AG04449 (cell line): Measurements from ENCODE around the gene RNLS.

Source experiments
- CTCF ChIA-PET: fragments of 350-600 bp; formaldehyde crosslinking; extraction: SDS; loops from one replicate; lab custom pipeline; 2021; ENCODE audit warnings: antibody characterized with exemption; lab: Yijun Ruan, JAX
- POLR2A ChIA-PET: fragments of 400-600, 350-600 bp; formaldehyde crosslinking; extraction: SDS; loops from one replicate; lab custom pipeline; 2020; ENCODE audit warnings: antibody characterized with exemption, inconsistent platforms; lab: Yijun Ruan, JAX
- DNase-seq: peaks from one replicate; pipeline ENCODE4 v3.0.0-alpha.2; 2010; ENCODE audit warnings: low read depth, low spot score
- H3K4me3 ChIP-seq: 2 replicates; pipeline ENCODE4 v1.5.1; 2011; ENCODE audit warnings: low read depth, mild to moderate bottlenecking, control low read depth, low read length
- TF ChIP-seq, protein P1 (sequence below): IDR thresholded peaks from one replicate; pipeline ENCODE4 v1.5.1; 2011; ENCODE audit warnings: mild to moderate bottlenecking, moderate library complexity, low read length, control low read depth, inconsistent platforms; ENCODE audit not compliant: insufficient read depth; ENCODE audit errors: missing control alignments

RNLS gene

GRCh38 chr10:88592381-88592780, 9.3 kb upstream of the RNLS start:
- ChIA-PET POLR2A (interaction anchor here (0.6 kb wide), 1 partner anchor 153 kb away, joined by 3 read pairs; no protein-coding TSS in a partner anchor), CTCF (interaction anchor here (1.2 to 2.8 kb wide), 4 partner anchors 10 to 40 kb away, joined by 3 to 27 read pairs (median 5); partner anchors contain the start of gene RNLS)
- TF ChIP-seq, protein P1, sequence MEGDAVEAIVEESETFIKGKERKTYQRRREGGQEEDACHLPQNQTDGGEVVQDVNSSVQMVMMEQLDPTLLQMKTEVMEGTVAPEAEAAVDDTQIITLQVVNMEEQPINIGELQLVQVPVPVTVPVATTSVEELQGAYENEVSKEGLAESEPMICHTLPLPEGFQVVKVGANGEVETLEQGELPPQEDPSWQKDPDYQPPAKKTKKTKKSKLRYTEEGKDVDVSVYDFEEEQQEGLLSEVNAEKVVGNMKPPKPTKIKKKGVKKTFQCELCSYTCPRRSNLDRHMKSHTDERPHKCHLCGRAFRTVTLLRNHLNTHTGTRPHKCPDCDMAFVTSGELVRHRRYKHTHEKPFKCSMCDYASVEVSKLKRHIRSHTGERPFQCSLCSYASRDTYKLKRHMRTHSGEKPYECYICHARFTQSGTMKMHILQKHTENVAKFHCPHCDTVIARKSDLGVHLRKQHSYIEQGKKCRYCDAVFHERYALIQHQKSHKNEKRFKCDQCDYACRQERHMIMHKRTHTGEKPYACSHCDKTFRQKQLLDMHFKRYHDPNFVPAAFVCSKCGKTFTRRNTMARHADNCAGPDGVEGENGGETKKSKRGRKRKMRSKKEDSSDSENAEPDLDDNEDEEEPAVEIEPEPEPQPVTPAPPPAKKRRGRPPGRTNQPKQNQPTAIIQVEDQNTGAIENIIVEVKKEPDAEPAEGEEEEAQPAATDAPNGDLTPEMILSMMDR = no peak
- DNase-seq = no peak
- H3K4me3 ChIP-seq = no peak overlapping the region

GRCh38 chr10:88586462-88586861, 3.3 kb upstream of the RNLS start, which contains the start of gene LIPJ:
TSS of gene LIPJ (plus strand) at chr10:88586762. CDS start at chr10:88590688, 3,926 bp downstream.
- TF ChIP-seq, protein P1 = no peak
- CTCF ChIA-PET = no interaction called here
- POLR2A ChIA-PET = no interaction called here
- no peak within 1 kb of the TSS for H3K4me3 ChIP-seq
- DNase-seq = no peak

GRCh38 chr10:88583584-88583957, 453 bp upstream of the RNLS start:
- no peak for DNase-seq
- TF ChIP-seq, protein P1 = no peak
- H3K4me3 ChIP-seq = peak overlapping the region; percentile 59
- ChIA-PET CTCF (interaction anchor here (0.6 to 5.0 kb wide), 22 partner anchors 9 to 757 kb away, joined by 3 to 50 read pairs (median 6); no protein-coding TSS in a partner anchor), POLR2A (no interaction called here)

- ChIA-PET POLR2A (interaction anchor here (1.0 kb wide), 1 partner anchor 8 kb away, joined by 3 read pairs; no protein-coding TSS in a partner anchor), CTCF (interaction anchor here (0.6 to 5.0 kb wide), 21 partner anchors 10 to 756 kb away, joined by 3 to 50 read pairs (median 4); no protein-coding TSS in a partner anchor)
- TF ChIP-seq, protein P1 = no peak
- peak overlapping the region; percentile 59 for H3K4me3 ChIP-seq
- DNase-seq = no peak
These were observed 710 bp downstream of the RNLS start for GRCh38 chr10:88582411-88582805.

DNA sequence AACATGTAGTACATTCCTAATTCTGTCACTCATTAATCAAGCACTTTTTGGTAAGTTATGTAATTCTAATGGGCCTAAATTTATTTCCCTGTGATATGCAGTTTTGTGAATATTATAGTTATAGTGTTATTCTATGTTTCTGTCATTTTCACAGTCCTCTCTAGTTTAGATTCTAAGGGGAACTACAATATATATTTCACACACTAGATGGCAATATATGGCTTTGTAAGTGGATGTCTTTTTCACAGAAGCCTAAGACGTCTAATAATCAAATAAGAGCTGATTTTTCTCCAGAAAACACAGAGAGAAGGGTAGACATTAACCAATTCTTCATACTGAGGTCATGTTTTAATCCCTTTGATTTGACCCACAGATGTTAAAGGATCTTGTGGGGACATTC, 18.0 kb downstream of the RNLS start:
- DNase-seq = no peak
- TF ChIP-seq, protein P1 = peak; percentile 14
- POLR2A ChIA-PET = no interaction called here
- CTCF ChIA-PET = interaction anchor here (0.6 to 10.3 kb wide), 45 partner anchors 10 to 767 kb away, joined by 3 to 217 read pairs (median 4); partner anchors contain the start of genes LIPK and RNLS
- no peak overlapping the region for H3K4me3 ChIP-seq

DNA sequence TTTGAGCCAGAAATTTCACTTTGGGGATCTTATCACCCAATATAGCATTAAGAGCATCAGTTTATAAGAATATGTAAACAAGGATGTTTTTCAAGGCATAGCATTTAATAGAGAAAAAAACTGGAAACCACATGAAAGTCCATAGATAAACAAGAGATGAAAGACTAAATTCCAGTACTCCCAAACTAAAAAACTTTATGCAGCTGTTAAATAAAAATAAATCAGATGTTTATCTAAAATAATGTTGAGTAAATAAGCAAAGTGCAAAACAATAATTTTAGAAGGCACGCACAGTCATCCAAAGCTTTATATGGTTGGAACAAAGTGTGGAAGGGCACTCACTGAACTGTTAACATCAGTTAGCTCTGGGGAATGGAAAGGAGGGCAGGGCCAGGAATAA, 21.0 kb downstream of the RNLS start:
- TF ChIP-seq, protein P1 = no peak
- POLR2A ChIA-PET = no interaction called here
- DNase-seq = no peak
- no peak overlapping the region for H3K4me3 ChIP-seq
- CTCF ChIA-PET = interaction anchor here (1.6 to 10.3 kb wide), 6 partner anchors 9 to 703 kb away, joined by 5 to 217 read pairs (median 40); no protein-coding TSS in a partner anchor
